NB4 (cell line): ENCODE data around the gene AOC2.

Source experiments
- CTCF ChIP-seq: IDR thresholded peaks from one replicate; pipeline ENCODE4 v1.5.1; 2012; ENCODE audit warnings: low read depth, low read length
- MAX ChIP-seq: IDR thresholded peaks from 2 replicates; pipeline ENCODE4 v1.6.1; 2011; ENCODE audit warnings: low read depth, low read length
- MYC ChIP-seq: IDR thresholded peaks from 2 replicates; pipeline ENCODE4 v1.6.1; 2011; ENCODE audit warnings: low read depth, low read length
- POLR2A ChIP-seq: IDR thresholded peaks from 2 replicates; pipeline ENCODE4 v1.6.1; 2011; ENCODE audit warnings: mild to moderate bottlenecking; ENCODE audit not compliant: insufficient read length; ENCODE audit errors: extremely low read depth

- no peak for TF ChIP-seq CTCF
- TF ChIP-seq MYC, result no peak
- TF ChIP-seq POLR2A, result no peak
- no peak for TF ChIP-seq MAX
Measured at GRCh38 chr17:42889809-42890208, 45.4 kb downstream of the AOC2 start.
